T-helper 1 cell treated with Interleukin-12 subunit alpha and Interleukin-12 subunit beta and Interleukin-4 antibody, amounts not matched to agents 30 ng/mL and 1 ng/mL, for 36 hours (primary cell): ENCODE data around the gene SORCS2. TPM values are rescaled to one million over a fixed set of nuclear protein-coding genes. Genes with fewer than 3 reads are reported as not detected.

Experiments used
- intact Hi-C: fragments of 100-400 bp; cut with micrococcal nuclease; formaldehyde crosslinking; loops from one replicate; pipeline ENCODE4 v1.15.1; 2024
- total RNA-seq: library from RNA; stranded (reverse); gene quantifications from 2 replicates; pipeline ENCODE4 v1.2.3, GENCODE V29; 2022

Gene SORCS2
- total RNA-seq, 1 donor from 2014 or later: not detected

GRCh38 chr4:7241597-7242125 is 49.3 kb downstream of the SORCS2 start:
- intact Hi-C loops: no loop called here

- intact Hi-C loops: no loop called here
These were observed 50.4 kb downstream of the SORCS2 start for GRCh38 chr4:7242766-7243165.

GRCh38 chr4:7243609-7244330 is 51.4 kb downstream of the SORCS2 start:
- intact Hi-C loops: no loop called here

- intact Hi-C loops: no loop called here
These were observed 52.0 kb downstream of the SORCS2 start for GRCh38 chr4:7244331-7244665.

GRCh38 chr4:7244751-7245320 is 52.5 kb downstream of the SORCS2 start:
- intact Hi-C loops: no loop called here

GRCh38 chr4:7247521-7247920 is 55.2 kb downstream of the SORCS2 start:
- intact Hi-C loops: no loop called here

- intact Hi-C loops: no loop called here
These were observed 55.6 kb downstream of the SORCS2 start for GRCh38 chr4:7247946-7248345.

GRCh38 chr4:7248857-7249256 is 56.5 kb downstream of the SORCS2 start:
- intact Hi-C loops: no loop called here

- intact Hi-C loops: no loop called here
These were observed 59.0 kb downstream of the SORCS2 start for GRCh38 chr4:7251321-7251720.

GRCh38 chr4:7252051-7252450 is 59.7 kb downstream of the SORCS2 start:
- intact Hi-C loops: no loop called here

GRCh38 chr4:7252510-7253340 is 60.4 kb downstream of the SORCS2 start:
- intact Hi-C loops: no loop called here

GRCh38 chr4:7253341-7253700 is 61.0 kb downstream of the SORCS2 start:
- intact Hi-C loops: no loop called here

GRCh38 chr4:7253837-7254236 is 61.5 kb downstream of the SORCS2 start:
- intact Hi-C loops: no loop called here

GRCh38 chr4:7254736-7255487 is 62.6 kb downstream of the SORCS2 start:
- intact Hi-C loops: no loop called here

- intact Hi-C loops: no loop called here
These were observed 63.1 kb downstream of the SORCS2 start for GRCh38 chr4:7255488-7255881.

GRCh38 chr4:7255996-7256395 is 63.7 kb downstream of the SORCS2 start:
- intact Hi-C loops: no loop called here

GRCh38 chr4:7256984-7257810 is 64.9 kb downstream of the SORCS2 start:
- intact Hi-C loops: no loop called here

GRCh38 chr4:7259039-7259438 is 66.7 kb downstream of the SORCS2 start:
- intact Hi-C loops: no loop called here

- intact Hi-C loops: no loop called here
These were observed 68.2 kb downstream of the SORCS2 start for GRCh38 chr4:7260569-7260968.

- intact Hi-C loops: no loop called here
These were observed 68.7 kb downstream of the SORCS2 start for GRCh38 chr4:7261087-7261486.

GRCh38 chr4:7261536-7261935 is 69.2 kb downstream of the SORCS2 start:
- intact Hi-C loops: no loop called here
